Testis (tissue), 5 donors: ENCODE data around the gene ROBO4. TPM values are rescaled to one million over a fixed set of nuclear protein-coding genes. Genes with fewer than 3 reads are reported as not detected.

Experiments
- DNase-seq: peaks from one replicate; pipeline ENCODE4 v3.0.0-alpha.2; 2019
- H3K27ac ChIP-seq, 2 donors: fragments of 200-600 bp; sonication (generic); one replicate each; pipeline ENCODE4 v1.5.1; 2019
- H3K27me3 ChIP-seq: fragments of 200-600 bp; sonication (generic); one replicate; pipeline ENCODE4 v1.5.1; 2019
- H3K36me3 ChIP-seq: fragments of 200-600 bp; sonication (generic); one replicate; pipeline ENCODE4 v1.5.1; 2017; ENCODE audit warnings: low read depth; ENCODE audit errors: missing control alignments
- H3K4me1 ChIP-seq: fragments of 200-600 bp; sonication (generic); one replicate; pipeline ENCODE4 v1.5.1; 2019
- H3K4me3 ChIP-seq, 2 donors: fragments of 200-600 bp; sonication (generic); one replicate each; pipeline ENCODE4 v1.5.1; 2017 to 2019
- H3K9me3 ChIP-seq: fragments of 200-600 bp; sonication (generic); one replicate; pipeline ENCODE4 v1.5.1; 2017
- POLR2A ChIP-seq: fragments of 450-650 bp; IDR thresholded peaks from one replicate; pipeline ENCODE4 v1.6.1; 2017; ENCODE audit warnings: antibody characterized with exemption, mild to moderate bottlenecking, moderate library complexity
- WGBS, 2 donors: methylation state at CpG; one replicate each; pipeline ENCODE4 v1.1.5; 2018; 5-methylcytosine and 5-hydroxymethylcytosine counted together
- intact Hi-C: fragments of 100-400 bp; cut with DNase I; formaldehyde crosslinking; loops from one replicate; pipeline ENCODE4 v1.15.1; 2023; ENCODE audit warnings: low total_unique reads
- long read RNA-seq, 2 donors: transcript quantifications; one replicate each; lab custom pipeline, GENCODE V29; 2026
- polyA plus RNA-seq: library from polyadenylated mRNA; stranded (reverse); fragments of 350-450 nt; fragmentation: Illumina TruSeq; extraction: RNeasy Lipid Tissue Mini Kit (QIAGEN cat#74804); gene quantifications from one replicate; pipeline ENCODE4 v1.2.3, GENCODE V29; 2014; ENCODE audit warnings: low read depth, low replicate concordance; ENCODE audit not compliant: insufficient read depth
- total RNA-seq, 2 donors: library from RNA; depleted of rRNA; stranded (reverse); fragments of >200 nt; gene quantifications; one replicate each; pipeline ENCODE4 v1.2.3, GENCODE V29; 2016
- TF ChIP-seq, protein P1 (sequence below), 3 experiments: fragments of 450-650 bp in 2 of 3; fragments of 200-600 bp in 1 of 3; sonication (generic) in 1 of 3; IDR thresholded peaks; one replicate each; pipeline ENCODE4 v1.5.1; 2016 to 2019; ENCODE audit warnings: antibody characterized with exemption in 3 of 3, mild to moderate bottlenecking in 2 of 3, moderate library complexity in 1 of 3

Gene ROBO4
- 1 to 10 TPM; 5.7 to 8.4 TPM for total RNA-seq
- polyA plus RNA-seq, result 7.0 TPM
- long read RNA-seq, donor 1, partial matches to known transcripts, result 0 of 3 reads
- long read RNA-seq, donor 1, other reads (novel, unspliced or antisense), result 0 of 3 reads
- long read RNA-seq, donor 2, result 0 reads

DNA sequence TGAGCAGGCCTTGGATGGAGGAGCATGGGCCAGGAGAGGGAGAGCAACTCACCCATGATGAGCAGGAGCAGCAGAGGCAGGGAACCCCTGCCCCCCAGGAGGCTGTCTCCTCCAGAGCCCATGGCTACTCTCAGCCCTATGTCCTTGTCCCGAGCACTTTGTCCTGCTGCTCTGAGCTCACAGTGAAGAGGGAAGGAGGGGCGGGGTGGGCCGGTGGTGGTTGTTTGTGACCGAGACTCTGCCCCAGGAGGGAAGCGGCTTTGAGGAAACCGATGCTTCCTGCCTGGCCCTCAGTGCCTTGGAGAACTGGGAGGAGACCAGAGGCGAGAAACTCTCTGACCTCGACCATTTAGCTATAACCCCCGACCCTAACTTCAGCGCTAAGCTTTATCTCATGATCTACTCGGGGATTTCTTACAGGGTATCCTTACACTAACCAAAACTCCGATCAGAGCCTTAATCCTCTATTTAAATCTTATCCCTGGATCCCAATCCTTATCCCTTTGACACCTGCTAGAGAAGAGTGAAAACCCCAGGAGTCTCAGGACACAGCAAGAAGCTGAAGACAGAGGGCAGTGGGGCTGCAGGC, at the start of gene ROBO4:
Gene ROBO4, minus strand, starts transcription at position 192 of the 589 bp plus-strand sequence. Its CDS starts 70 bp downstream, at position 122.
- H3K9me3 ChIP-seq, result no peaks in the 10 kb centered on the region
- intact Hi-C loops, result no loop called here
- no peak within 1 kb of the TSS for H3K4me3 ChIP-seq
- H3K36me3 ChIP-seq, result no peaks in the 10 kb centered on the region
- H3K27ac ChIP-seq, result peak within 1 kb of the TSS; percentile 57 to 76
- peaks cover 30% of the 10 kb centered on the region for H3K4me1 ChIP-seq
- WGBS, 2 donors, result 49 to 59% methylated on average over 12 of the region's 12 CpGs
- no peak for DNase-seq
- TF ChIP-seq POLR2A, result no peak
- TF ChIP-seq, protein P1, sequence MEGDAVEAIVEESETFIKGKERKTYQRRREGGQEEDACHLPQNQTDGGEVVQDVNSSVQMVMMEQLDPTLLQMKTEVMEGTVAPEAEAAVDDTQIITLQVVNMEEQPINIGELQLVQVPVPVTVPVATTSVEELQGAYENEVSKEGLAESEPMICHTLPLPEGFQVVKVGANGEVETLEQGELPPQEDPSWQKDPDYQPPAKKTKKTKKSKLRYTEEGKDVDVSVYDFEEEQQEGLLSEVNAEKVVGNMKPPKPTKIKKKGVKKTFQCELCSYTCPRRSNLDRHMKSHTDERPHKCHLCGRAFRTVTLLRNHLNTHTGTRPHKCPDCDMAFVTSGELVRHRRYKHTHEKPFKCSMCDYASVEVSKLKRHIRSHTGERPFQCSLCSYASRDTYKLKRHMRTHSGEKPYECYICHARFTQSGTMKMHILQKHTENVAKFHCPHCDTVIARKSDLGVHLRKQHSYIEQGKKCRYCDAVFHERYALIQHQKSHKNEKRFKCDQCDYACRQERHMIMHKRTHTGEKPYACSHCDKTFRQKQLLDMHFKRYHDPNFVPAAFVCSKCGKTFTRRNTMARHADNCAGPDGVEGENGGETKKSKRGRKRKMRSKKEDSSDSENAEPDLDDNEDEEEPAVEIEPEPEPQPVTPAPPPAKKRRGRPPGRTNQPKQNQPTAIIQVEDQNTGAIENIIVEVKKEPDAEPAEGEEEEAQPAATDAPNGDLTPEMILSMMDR (IDR thresholded peaks at IDR 0.05), result no peak
- no peaks in the 10 kb centered on the region for H3K27me3 ChIP-seq

DNA sequence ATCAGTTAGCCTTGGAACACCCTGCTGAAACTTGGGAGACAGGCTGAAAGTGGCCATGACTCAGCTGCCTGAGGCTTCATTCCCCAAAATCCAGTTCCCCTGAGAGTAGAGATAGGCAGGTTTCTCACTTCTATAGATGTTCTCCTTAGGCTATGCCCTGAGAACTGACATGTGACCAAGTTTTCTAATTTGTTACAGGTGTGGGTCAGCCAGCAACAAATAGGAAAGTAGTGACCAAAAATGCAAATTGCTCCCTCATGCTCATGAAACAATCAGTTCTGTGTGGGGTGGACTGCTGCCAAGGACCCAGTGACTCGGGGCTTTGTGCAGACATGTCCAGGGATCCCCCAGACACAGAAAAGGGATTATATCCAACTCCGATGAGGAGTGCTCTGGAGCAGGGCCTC, 49.1 kb upstream of the ROBO4 start:
- no peak for DNase-seq
- Histone ChIP-seq H3K27ac (no peak overlapping the region), H3K36me3 (no peaks in the 10 kb centered on the region), H3K27me3 (no peaks in the 10 kb centered on the region), H3K9me3 (no peaks in the 10 kb centered on the region), H3K4me3 (no peak overlapping the region), H3K4me1 (no peaks in the 10 kb centered on the region)
- TF ChIP-seq, protein P1 (IDR thresholded peaks at IDR 0.05), result no peak
- TF ChIP-seq POLR2A, result no peak
- WGBS, 2 donors, result 52 to 54% methylated on average over 2 of the region's 2 CpGs
- intact Hi-C loops, result no loop called here

DNA sequence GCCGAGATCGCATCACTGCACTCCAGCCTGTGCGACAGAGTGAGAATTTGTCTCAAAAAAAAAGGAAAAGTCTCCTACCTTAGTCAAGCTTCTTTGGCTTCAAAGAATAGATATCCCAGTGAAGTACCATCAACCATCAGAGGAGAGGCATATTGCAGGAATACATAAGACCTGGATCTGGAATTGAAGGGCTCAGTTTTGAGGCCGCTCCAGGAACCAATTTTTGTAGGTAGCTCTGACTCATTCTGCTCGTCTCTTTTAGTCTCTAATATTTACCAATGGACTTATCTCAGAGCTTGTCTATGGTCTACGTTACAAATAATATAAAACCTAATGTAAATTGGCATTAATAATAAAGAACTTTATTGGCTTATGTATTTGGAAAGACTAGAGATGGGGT, 48.2 kb upstream of the ROBO4 start:
- WGBS, 2 donors, result 90 to 92% methylated on average over 6 of the region's 6 CpGs
- DNase-seq, result no peak
- Histone ChIP-seq H3K27ac (no peak overlapping the region), H3K9me3 (no peaks in the 10 kb centered on the region), H3K4me1 (no peaks in the 10 kb centered on the region), H3K4me3 (no peak overlapping the region), H3K27me3 (no peaks in the 10 kb centered on the region), H3K36me3 (no peaks in the 10 kb centered on the region)
- intact Hi-C loops, result no loop called here
- TF ChIP-seq, protein P1 (IDR thresholded peaks at IDR 0.05), result no peak
- TF ChIP-seq POLR2A, result no peak

DNA sequence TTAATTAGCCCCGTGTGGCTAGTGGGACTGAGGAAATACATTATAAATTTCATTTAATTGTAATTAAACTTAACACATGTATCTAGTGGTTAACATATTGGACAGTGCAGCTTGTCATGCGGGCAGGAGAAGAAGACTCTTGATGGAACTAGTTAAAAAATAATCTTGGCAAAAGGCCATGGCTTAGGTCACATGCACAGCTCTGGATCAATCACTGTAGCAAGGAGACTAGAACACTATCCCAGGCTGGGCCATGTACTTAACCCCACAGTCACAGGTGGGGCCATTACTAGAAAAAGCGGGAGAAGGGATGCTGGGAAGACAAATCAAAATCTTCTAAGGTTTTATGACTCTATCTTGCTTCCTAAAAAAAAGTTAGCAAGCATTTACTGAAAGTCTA, 46.9 kb upstream of the ROBO4 start:
- Histone ChIP-seq H3K4me3 (no peak overlapping the region), H3K27ac (no peak overlapping the region), H3K9me3 (no peaks in the 10 kb centered on the region), H3K4me1 (no peaks in the 10 kb centered on the region), H3K27me3 (no peaks in the 10 kb centered on the region), H3K36me3 (no peaks in the 10 kb centered on the region)
- TF ChIP-seq POLR2A, result no peak
- TF ChIP-seq, protein P1 (IDR thresholded peaks at IDR 0.05), result no peak
- WGBS, 2 donors, result 67 to 90% methylated on average over 3 of the region's 3 CpGs
- no peak for DNase-seq
- intact Hi-C loops, result no loop called here

DNA sequence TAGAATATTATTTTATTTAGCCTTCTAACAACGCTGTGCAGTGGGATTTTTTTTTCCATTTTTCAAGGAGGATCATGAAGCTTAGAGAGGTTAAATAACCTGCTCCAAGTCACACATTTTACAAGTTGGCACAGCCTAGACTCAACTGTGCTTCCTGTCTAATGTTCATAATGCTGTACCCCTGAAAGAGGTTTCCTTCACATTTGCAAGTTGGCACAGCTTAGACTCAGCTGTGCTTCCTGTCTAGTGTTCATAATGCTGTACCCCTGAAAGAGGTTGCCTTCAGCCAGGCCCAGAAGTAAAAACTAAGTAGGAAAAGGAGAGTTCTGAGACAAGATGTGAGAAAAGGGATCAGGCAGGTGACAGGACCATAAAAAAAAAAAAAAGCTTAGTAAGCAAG, 46.1 kb upstream of the ROBO4 start:
- DNase-seq, result no peak
- intact Hi-C loops, result no loop called here
- TF ChIP-seq, protein P1 (IDR thresholded peaks at IDR 0.05), result no peak
- no peak for TF ChIP-seq POLR2A
- H3K27ac ChIP-seq, result no peak overlapping the region
- no peaks in the 10 kb centered on the region for H3K36me3 ChIP-seq
- H3K9me3 ChIP-seq, result no peaks in the 10 kb centered on the region
- no peaks in the 10 kb centered on the region for H3K4me1 ChIP-seq
- WGBS, 2 donors, result 42 to 94% methylated on average over 1 of the region's 1 CpG
- no peak overlapping the region for H3K4me3 ChIP-seq
- no peaks in the 10 kb centered on the region for H3K27me3 ChIP-seq
